Mammary epithelial cell (primary cell): ENCODE results near the gene ISM1.

Experiments used
- EZH2 ChIP-seq: IDR thresholded peaks from 2 replicates; pipeline ENCODE4 v1.6.1; 2012; ENCODE audit warnings: low read length, inconsistent platforms, borderline replicate concordance
- TF ChIP-seq, protein P1 (sequence below), 2 donors: IDR thresholded peaks in 1 of 2; conservative IDR thresholded peaks in 1 of 2; 2 replicates each; pipeline ENCODE4 v1.5.1; 2011 to 2012; ENCODE audit warnings: inconsistent platforms in 2 of 2, low read length in 2 of 2, mild to moderate bottlenecking in 2 of 2, control low read depth in 1 of 2, low read depth in 1 of 2; ENCODE audit not compliant: insufficient read depth in 1 of 2; ENCODE audit errors: extremely low read depth in 1 of 2

DNA sequence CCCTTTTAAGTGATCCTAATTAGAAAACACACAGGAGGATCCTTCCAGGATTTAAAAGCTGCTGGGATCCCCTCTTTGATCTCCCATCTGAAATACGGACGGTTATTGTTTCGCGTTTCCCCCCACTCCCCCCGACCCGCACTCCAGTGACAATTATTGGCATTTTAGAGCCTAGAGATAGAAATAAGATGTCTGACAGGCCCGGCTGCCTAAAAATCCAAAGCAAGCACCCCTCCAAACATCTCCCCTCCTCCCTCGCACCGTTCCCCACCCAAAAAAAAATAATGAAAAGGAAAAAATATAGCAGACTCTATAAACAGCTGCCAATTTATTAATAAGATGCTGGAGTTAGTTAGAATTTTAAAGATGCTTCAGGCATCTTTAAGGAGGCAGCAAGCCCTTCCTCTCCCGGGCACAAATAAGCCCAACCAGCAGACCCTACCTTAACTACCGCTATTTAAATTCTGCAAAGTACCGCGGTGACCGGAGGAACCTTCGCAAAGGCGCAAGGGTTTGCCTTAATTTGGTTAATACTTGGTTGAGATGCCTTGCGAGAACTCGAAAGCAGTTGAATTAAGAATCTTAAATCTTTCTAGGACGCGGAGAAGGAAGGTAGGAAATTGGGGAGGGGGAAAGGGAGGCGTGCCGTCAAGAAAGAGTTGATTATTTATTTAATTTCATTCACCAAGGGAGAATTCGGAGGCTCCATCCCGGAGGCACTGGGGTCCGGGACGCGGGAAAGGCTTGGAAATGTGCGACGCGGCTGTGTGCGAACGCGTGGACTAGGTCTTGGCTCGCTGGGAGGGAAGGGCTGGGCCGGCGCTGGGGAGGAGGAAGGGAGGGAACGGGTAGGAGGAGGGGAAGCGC lies 1.5 kb upstream of the ISM1 start:
- TF ChIP-seq, protein P1, sequence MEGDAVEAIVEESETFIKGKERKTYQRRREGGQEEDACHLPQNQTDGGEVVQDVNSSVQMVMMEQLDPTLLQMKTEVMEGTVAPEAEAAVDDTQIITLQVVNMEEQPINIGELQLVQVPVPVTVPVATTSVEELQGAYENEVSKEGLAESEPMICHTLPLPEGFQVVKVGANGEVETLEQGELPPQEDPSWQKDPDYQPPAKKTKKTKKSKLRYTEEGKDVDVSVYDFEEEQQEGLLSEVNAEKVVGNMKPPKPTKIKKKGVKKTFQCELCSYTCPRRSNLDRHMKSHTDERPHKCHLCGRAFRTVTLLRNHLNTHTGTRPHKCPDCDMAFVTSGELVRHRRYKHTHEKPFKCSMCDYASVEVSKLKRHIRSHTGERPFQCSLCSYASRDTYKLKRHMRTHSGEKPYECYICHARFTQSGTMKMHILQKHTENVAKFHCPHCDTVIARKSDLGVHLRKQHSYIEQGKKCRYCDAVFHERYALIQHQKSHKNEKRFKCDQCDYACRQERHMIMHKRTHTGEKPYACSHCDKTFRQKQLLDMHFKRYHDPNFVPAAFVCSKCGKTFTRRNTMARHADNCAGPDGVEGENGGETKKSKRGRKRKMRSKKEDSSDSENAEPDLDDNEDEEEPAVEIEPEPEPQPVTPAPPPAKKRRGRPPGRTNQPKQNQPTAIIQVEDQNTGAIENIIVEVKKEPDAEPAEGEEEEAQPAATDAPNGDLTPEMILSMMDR (conservative IDR thresholded peaks at IDR 0.05 in 1 of 2, IDR thresholded peaks at IDR 0.05 in 1 of 2; ENCODE audit: extremely low read depth in 1 of 2, insufficient read depth in 1 of 2, low read depth in 1 of 2, low read length in 2 of 2) = no peak
- TF ChIP-seq EZH2 = no peak
